Fibroblast of the aortic adventitia (primary cell): ENCODE measurements around the gene RGS5. TPM values are rescaled to one million over a fixed set of nuclear protein-coding genes. Genes with fewer than 3 reads are reported as not detected.
"Not testable (repeated sequence)": the region's sequence is repeated elsewhere in the genome, so short reads cannot be mapped to it uniquely, and the experiment has no call there.

ENCODE experiments used
- DNase-seq: peaks from one replicate; pipeline ENCODE4 v3.0.0-alpha.2; 2010; ENCODE audit warnings: low read depth
- H3K4me3 ChIP-seq: 2 replicates; pipeline ENCODE4 v1.5.1; 2011; ENCODE audit warnings: low read depth, mild to moderate bottlenecking, control low read depth, low read length, moderate library complexity
- total RNA-seq: library from RNA; depleted of rRNA; stranded (reverse); fragments of >200 nt; gene quantifications from 2 replicates; pipeline ENCODE4 v1.2.3, GENCODE V29; 2012; ENCODE audit warnings: low replicate concordance
- TF ChIP-seq, protein P1 (sequence below): IDR thresholded peaks from 2 replicates; pipeline ENCODE4 v1.5.1; 2011; ENCODE audit warnings: mild to moderate bottlenecking, low read length, control low read depth, inconsistent platforms; ENCODE audit not compliant: insufficient read depth

Gene RGS5
- total RNA-seq, 1 donor, result 20.2 TPM

DNA sequence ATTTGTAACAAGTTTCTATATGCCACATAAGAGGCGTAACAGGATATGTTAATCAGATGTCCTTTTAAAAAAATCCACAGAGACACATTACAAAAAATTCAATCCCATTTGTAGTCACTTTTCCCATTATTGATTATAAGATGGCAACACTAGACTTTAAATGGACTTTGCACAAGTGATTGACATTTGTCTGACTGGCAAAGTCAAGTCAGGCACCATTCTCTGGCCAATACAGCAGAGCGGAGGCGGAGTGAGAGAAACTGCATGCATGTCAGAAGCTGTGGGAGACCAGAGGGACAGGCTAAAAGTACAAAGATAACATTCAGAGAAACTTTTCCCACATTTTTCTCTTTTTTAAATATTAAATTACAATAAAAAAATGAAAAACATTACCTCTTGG, 28.1 kb upstream of the RGS5 start:
- no peak overlapping the region for H3K4me3 ChIP-seq
- TF ChIP-seq, protein P1, sequence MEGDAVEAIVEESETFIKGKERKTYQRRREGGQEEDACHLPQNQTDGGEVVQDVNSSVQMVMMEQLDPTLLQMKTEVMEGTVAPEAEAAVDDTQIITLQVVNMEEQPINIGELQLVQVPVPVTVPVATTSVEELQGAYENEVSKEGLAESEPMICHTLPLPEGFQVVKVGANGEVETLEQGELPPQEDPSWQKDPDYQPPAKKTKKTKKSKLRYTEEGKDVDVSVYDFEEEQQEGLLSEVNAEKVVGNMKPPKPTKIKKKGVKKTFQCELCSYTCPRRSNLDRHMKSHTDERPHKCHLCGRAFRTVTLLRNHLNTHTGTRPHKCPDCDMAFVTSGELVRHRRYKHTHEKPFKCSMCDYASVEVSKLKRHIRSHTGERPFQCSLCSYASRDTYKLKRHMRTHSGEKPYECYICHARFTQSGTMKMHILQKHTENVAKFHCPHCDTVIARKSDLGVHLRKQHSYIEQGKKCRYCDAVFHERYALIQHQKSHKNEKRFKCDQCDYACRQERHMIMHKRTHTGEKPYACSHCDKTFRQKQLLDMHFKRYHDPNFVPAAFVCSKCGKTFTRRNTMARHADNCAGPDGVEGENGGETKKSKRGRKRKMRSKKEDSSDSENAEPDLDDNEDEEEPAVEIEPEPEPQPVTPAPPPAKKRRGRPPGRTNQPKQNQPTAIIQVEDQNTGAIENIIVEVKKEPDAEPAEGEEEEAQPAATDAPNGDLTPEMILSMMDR, result no peak
- DNase-seq, result peak; percentile 7

DNA sequence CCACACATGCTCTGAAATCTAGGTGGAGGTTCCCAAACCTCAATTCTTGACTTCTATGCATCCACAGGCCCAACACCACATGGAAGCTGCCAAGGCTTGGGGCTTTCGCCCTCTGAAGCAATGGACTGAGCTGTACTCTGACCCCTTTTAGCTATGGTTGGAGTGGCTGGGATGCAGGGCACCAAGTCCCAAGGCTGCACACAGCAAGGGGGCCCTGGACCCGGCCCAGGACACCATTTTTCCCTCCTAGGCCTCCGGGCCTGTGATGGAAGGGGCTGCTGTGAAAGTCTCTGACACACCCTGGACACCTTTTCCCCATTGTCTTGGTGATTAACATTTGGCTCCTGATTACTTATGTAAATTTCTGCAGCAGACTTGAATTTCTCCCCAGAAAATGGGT, 25.6 kb upstream of the RGS5 start:
- H3K4me3 ChIP-seq, DNase-seq: not testable (repeated sequence)

GRCh38 chr1:163227126-163227525, 24.4 kb upstream of the RGS5 start:
- no peak overlapping the region for H3K4me3 ChIP-seq
- TF ChIP-seq, protein P1, result no peak
- DNase-seq, result no peak

DNA sequence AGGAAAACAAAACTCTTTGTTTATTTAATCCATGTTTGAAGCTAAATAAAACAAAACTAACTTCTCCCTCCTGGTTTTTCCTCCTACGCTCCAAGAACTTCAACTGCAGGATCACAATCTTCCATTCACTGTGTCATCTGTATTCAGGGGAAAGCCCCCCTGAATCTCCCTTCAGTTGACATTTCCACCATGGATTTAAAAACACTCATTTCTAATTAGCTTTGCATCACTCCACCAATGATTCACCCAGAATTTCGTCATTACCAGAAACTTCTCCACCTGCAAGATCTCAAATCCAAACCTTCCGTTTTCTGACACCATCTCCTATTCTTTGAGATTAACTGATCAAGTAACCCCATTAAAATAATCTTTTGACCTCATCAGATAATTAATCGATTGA, 10.9 kb upstream of the RGS5 start:
- TF ChIP-seq, protein P1, result no peak
- H3K4me3 ChIP-seq, result no peak overlapping the region
- no peak for DNase-seq

GRCh38 chr1:163211667-163212066, 9.0 kb upstream of the RGS5 start:
- TF ChIP-seq, protein P1, result no peak
- H3K4me3 ChIP-seq, result no peak overlapping the region
- DNase-seq, result no peak

DNA sequence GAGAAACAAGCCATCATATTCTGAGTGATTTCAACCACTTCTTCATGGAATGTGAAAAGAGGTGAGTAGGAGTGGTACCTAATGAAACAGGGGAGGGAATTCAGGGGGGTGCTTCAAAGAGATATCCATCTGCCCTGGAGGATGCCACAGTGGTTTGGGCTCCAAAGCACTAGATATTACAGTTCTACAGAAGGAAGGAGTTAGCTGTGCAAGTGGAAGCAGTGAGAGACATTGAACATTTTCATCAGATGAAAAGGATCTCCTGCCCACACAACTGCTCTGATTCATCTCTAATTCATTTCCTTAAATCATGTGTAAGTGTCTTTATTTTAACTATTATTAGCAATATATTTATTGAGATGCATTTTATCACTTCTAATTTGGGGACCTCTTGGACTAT, 2.8 kb upstream of the RGS5 start:
- H3K4me3 ChIP-seq, result no peak overlapping the region
- peak; percentile 24 for DNase-seq
- TF ChIP-seq, protein P1, result no peak

DNA sequence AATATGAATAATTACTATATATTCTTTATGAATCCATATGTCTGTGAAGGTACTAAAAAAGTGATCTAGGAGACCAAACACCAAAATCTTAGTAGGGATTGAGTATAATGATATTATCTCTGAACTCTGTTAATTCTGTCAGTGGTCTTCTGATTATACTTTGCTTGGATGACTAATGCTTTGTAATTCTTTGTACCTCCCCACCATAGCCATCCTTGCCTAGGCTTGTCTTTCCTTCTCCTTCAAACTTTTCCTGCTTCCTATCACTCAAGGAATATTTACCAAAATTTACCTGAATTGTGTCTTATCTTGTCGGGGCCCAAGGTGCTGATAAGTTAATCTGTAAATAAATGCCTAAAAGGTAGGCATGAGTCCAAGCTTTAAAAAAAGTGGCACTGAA, 845 bp upstream of the RGS5 start:
- no peak for DNase-seq
- TF ChIP-seq, protein P1, result no peak
- no peak overlapping the region for H3K4me3 ChIP-seq
